DMS114 treated with DMSO at 0.1 percent for 48 hours (cell line): ENCODE data around the gene TRPT1.

Source experiments
- DNase-seq: peaks from one replicate; lab custom pipeline; 2025; ENCODE audit not compliant: unreplicated experiment; lab: John Stamatoyannopoulos, UW

Gene TRPT1

GRCh38 chr11:64245797-64246620 lies 20.0 kb upstream of the TRPT1 start:
- DNase-seq: no peak

DNA sequence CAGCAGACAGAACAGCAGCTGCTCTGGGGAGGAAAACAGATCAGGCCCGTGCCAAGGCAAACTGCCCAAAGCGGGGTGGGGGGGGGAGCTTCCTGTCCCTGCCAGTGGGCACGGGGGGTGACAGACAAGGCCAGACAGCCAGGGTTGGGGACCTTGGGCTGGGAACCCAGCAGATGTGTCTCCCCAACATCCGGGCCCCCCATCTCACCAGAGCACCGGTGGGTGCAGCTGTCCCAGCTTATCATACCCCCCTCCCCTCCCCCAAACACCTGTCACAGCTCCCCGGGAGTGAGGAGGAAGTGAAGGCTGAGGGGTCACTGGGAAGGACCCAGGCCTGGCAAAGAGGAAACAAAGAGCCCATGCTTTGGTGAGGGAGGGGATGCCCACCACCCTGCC lies 19.4 kb upstream of the TRPT1 start:
- DNase-seq: no peak

DNA sequence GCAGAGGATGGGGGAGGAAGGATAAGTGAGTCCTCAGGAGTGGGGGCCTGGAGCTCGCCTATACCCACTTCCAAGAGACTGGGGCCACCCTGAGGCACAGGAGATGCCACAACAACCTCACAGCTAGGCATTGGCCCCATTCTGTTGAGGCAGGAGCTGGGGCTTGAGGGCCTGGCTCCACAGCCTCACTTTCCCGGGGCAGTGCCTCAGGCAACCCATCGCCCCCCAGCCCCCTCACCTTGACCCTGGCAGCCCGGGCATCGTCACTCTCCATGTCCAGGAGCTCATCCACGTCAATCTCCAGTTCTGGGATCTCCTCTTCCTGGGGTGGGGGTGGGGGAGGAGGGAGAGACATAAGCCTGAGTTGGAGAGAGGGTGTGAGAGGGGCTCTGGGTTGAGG lies 19.0 kb upstream of the TRPT1 start:
- DNase-seq: no peak

DNA sequence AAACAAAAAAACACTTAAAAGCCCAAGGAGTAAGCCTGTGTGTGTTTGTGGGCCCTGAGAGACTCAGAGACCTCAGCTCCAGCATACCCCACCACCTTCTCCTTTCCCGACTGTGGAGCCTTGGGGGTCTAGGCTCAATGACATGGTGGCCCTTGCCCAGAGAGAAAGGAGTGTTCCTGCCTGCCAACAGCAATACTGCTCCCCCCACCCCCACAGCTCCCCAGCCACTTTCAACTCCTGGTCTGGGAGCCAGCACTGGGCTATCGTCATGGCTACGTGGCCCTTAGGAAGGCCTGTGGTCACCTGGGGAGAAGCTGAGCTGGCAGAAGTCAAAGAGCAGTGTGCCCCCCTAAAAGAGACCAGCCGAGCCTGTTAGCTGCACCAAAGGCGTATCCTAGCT lies 18.1 kb upstream of the TRPT1 start:
- DNase-seq: no peak

GRCh38 chr11:64243236-64243854 lies 17.4 kb upstream of the TRPT1 start:
- no peak for DNase-seq

GRCh38 chr11:64241491-64242374 lies 15.7 kb upstream of the TRPT1 start:
- DNase-seq: peak; percentile 27

DNA sequence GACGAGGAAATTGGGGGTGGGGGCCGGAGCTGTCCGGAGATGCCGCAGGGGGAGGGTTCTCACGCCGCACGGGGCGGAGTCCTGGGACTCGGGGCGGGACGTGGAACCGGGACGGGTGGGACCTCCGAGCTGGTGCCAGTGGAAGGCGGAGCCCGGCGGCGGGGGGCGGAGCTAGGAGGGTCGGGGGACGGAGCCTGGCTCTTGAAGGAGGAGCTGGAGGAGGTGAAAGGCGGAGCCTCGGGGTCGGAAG lies 15.2 kb upstream of the TRPT1 start:
- peak; percentile 97 for DNase-seq

DNA sequence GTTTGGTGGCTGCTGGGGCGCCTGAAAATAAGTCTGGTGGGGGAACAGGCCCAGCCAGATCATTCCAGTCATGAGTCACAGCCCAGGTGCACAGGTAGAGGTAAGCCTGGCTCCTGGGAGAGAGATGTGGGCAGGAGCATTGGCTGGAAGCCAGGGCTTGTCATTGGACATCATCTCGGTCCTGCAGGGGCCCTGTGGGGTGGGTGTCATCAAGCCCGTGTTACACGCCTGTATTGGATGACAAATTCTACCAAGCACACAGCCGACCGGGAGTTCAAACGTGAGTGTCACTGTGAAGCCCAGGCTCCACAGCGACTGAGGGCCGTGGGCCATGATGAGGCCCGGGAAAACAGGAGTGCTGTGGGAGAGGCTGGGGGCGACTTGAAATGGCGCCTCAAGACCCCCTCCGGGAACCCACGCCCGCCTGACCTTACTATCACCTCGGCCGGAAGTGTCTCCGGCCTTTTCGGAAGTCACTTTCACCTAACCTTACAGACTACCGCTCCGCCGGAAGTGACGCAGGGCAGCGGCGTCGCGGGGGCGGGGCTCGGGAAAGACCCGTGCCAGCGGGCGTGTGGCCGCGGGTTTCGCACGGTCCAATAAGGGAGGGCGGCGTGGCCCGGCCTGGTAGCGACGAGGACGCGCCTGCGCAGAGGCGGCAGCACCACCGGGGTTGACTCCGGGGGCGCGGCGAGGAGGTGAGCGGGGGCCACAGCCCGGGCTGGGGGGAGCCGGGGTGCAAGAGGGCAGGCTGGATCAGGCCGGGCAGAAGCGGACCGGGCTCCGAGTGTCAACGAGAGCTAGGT lies 14.7 kb upstream of the TRPT1 start, which contains the start of gene FKBP2:
Gene FKBP2, plus strand, starts transcription at position 661 of the 806 bp plus-strand sequence. CDS start 1,293 bp downstream, outside the sequence.
- DNase-seq: peak; percentile 89

DNA sequence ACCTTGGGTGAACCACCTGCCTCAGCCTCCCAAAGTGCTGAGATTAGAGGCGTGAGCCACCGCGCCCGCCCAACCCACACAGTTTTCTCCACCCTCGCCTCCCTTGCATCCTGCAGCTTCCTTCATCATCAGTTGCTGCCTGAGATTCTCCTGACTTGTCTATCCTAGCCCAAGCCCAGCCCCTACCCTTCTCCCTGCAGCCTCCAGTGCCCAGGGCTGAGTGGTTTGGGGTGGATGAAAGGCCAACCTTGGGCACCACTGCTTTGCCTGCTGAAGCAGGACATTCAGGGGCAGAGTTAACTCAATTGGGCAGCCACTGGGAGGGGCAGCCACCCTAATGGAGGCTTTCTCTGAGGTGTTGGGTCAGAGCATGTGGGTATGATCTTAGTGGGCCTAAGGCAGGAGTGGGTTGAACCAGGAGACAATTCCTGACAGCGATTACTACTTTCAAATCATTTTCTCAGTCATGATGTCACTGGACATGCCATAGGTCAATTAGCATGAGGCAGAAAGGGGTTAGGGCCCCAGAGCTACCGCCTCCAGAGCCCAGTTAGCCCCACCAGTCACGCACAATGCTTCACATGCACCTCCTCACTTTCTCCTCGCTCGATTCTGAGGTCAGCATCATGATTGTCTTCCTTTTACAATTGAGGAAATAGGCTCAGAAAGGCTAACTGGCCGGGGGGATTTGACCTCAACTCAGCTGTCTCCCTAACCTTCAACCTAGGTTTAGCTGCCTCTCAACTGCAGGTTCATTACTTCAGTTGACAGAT lies 13.9 kb upstream of the TRPT1 start:
- no peak for DNase-seq

DNA sequence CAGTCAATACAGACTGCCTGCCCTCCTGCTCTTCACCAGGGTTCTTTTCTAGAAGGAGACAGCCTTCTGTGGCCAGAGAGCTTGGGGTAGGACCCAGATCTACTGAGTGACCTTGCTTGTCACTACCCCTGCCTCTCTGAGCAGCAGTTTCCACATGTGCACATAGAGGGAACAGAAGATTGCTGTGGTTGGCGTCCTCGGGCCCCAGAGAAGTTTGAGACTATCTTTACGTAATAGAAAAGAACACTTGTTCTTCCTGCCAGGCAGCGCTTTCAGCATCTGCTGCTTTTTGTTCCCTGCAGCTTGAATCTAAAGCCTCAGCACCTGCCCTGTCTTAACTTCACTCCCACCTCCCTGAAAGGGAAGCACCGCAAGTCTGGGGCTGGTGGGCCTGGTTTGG lies 13.0 kb upstream of the TRPT1 start:
- DNase-seq: no peak

GRCh38 chr11:64238076-64238475 lies 12.1 kb upstream of the TRPT1 start:
- DNase-seq: no peak

DNA sequence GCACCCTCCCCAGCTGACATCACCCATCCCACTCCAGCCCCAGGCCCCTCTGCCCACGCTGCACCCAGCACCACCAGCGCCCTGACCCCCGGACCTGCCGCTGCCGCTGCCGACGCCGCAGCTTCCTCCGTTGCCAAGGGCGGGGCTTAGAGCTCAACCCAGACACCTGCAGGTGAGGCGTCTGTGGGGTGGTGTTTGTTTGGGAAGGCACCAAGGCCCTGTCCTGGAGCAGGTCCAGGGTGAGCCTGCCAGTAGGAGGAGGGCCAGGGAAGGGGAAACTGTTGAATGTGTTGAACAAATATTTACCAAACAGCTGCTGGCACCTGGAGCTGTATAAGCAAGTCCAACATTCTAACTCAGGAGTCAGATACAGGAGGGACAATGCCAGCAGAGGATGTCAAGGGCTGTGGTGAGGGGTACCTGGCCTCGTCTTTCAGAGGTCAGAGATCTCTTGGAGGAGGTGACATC lies 11.5 kb upstream of the TRPT1 start:
- no peak for DNase-seq

GRCh38 chr11:64235437-64236161 lies 9.6 kb upstream of the TRPT1 start:
- DNase-seq: no peak

DNA sequence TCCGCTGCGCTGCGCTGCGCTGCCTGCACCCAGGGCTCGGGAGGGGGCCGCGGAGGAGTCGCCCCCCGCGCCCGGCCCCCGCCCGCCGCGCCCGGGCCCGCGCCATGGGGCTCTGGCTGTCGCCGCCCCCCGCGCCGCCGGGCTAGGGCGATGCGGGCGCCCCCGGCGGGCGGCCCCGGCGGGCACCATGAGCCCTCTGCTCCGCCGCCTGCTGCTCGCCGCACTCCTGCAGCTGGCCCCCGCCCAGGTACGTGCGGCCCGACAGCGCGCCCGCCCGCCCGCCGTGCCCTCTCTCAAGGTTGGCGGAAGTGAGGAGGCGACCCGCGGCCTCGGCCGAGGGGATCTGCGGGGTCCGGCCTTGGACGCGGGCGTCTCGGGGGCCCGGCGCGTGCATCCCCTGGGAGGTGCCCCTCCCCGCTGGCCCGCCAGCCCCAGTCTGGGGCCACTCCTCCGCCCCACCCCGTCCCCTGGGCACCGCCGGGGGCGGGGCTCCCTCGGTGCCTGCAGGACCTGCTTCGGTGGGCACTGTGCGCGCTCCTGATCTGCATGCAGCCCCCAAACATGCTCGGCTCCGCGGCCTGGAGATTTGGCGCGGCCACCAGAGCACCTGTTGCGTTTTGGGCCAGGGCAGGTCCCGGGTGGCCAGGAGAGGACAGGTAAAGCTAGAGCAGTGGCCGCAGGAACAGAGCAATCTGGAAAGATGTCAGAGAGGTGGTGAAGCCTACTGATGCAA lies 8.8 kb upstream of the TRPT1 start:
- DNase-seq: no peak

GRCh38 chr11:64233913-64234586 lies 8.1 kb upstream of the TRPT1 start, which contains the start of gene VEGFB:
TSS of gene VEGFB (plus strand) at chr11:64234584. CDS start at chr11:64234834, 250 bp downstream.
- DNase-seq: no peak

DNA sequence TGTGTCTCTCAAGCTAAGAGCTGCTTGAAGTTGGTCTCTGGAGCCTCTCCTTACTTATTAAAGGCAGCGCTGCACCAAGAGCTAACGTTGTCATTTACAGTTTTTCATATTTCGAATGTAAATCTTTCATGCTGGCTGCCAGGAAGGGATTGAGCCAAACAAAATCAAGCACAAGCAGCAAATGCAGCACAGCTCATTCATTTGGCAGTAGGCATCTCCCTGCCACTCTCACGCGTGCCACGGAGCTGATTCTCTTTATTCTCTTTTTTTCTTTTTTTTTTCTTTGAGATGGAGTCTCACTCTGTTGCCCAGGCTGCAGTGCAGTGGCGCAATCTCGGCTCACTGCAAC lies 7.0 kb upstream of the TRPT1 start:
- no peak for DNase-seq

- no peak for DNase-seq
Observed at GRCh38 chr11:64232182-64232966, 6.4 kb upstream of the TRPT1 start.
